ENCODE results near the gene KCNQ1OT1.

Gene KCNQ1OT1

DNA sequence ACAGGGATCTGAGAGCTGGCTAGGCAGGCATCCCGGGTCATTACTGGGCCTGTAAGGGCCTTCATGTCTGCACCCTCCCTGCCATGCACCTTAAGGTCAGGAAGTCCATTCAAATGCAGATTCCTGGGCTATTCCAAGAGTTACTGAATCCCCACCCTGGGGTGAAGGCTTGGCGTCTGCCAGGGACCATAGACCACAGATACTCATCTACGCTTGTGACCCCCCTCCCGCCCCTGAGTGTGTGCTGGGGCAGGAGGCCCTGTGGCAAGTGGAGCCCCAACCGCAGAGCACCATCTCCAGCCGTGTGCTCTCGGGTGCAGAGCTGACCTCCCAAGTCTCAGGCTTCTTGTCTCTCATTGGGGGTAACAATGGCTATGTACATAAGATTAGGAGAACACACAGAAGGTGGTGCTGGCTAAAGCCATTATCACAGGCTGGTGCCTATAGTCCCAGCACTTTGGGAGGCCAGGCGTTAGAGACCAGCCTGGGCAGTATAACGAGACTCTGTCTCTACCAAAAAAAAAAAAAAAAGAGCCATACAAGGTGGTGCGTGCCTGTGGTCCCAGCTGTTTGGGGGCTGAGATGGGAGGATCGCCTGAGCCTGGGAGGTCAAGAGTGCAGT lies 19.1 kb upstream of the KCNQ1OT1 start:
- DNase-seq, result no peak

GRCh38 chr11:2717561-2718325 lies 17.9 kb upstream of the KCNQ1OT1 start:
- no peak for DNase-seq

- DNase-seq, result no peak
These were observed 16.7 kb upstream of the KCNQ1OT1 start for GRCh38 chr11:2716376-2717095.

- DNase-seq, result no peak
These were observed 16.0 kb upstream of the KCNQ1OT1 start for GRCh38 chr11:2715716-2716350.

GRCh38 chr11:2714871-2715270 lies 15.1 kb upstream of the KCNQ1OT1 start:
- DNase-seq, result no peak

DNA sequence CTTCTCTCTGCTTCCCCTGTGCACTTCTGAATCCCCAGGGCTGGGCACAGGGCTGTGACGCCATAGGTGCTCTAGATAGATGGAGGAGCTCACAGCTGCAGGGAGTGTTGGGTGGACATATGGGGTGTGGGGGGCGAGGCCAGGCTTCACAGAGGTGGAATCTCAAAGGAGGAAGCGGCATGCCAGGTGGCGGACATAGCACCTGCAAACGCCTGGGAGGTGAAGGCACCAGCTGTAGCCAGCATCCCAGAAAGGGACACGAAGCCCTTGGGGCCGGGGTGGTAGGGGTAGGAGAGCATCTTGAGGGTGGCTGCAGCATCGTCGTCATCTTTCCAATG lies 14.6 kb upstream of the KCNQ1OT1 start:
- no peak for DNase-seq

GRCh38 chr11:2713661-2714462 lies 14.1 kb upstream of the KCNQ1OT1 start:
- DNase-seq, result no peak

GRCh38 chr11:2713094-2713493 lies 13.3 kb upstream of the KCNQ1OT1 start:
- no peak for DNase-seq

DNA sequence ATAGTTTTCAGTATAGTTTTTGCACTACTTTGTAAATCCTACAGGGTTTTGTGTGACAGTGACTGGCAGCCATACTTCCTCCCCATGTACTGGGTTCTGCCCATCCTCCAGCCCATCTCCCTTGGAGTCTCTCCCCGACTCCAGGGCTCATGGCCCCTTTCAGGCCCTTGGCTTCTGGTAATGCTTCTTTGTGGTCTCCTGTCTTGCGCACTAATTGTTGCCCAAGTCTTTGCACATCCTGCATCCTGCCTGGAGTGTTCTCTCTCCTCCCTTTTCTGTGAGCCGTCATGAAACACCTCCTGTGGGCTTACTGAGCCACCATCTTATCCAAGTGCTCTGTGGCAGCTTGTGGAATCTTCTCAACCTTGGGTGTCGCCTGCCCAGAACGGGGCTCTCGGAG lies 11.4 kb upstream of the KCNQ1OT1 start:
- no peak for DNase-seq

- no peak for DNase-seq
These were observed 9.6 kb upstream of the KCNQ1OT1 start for GRCh38 chr11:2709429-2709828.

DNA sequence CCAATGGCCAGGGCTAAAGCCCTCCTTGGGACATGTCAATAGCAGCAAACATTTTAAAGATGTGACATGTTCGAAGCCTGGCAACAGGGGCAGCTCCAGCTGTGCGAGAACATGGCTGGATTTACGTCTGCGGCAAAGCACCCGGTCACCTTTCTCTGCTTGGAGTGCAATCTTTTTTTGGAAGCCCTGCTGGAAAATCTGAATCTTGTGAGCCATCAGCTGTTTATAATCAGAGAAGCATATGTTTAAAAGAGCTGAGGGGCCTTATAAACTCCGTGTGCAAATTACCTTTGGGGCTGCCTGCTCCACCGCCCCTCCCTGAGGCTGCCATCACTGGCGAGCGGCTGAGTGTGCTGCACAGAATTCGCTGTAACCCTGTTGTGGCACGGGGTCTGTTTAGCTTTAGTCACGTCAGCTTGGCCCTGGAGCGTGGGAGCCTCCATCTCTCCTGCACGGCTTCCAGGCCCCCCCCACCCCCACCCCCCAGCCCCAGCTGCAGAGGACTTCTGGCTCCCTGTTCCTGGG lies 9.0 kb upstream of the KCNQ1OT1 start:
- no peak for DNase-seq

DNA sequence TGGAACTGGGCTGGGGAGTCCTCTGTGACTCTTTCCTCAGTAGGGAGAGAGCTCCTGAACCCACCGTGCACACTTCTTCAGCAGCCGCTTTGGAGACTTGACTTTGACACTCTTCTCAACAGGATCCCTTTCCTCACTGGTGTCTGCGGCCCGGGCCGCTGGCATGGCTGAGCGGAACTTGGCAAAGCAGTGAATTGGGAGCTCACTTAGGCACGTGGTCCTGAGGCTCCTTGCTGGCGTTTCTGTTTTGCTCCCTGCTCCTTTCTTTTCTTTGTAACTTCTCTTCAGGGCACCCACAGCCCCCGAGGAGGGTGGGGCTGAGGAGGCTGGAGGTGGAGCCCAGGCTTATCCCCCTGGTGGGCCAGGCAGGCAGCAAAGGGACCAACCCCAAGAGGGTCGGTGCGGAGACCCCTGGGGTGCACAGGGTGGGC lies 8.4 kb upstream of the KCNQ1OT1 start:
- no peak for DNase-seq

DNA sequence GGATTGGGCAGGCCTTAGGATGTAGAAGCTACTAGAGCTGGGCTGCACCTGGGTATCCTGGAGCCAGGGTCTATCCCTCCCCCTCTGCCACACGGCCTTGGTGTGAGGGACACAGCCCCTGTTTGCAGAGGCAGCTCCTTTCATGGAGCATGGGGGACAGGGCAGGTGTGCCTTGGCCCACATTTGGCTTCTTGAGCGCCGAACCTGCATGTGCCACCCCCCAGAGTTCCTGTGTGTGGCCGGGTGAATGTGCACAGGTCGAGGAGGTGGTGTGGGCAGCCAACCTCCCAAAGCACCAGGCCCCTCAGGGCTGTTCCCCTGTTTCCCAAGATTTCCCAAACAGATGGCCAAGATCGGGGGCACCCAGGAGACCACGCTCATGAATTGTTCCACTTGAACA lies 7.9 kb upstream of the KCNQ1OT1 start:
- DNase-seq, result no peak

DNA sequence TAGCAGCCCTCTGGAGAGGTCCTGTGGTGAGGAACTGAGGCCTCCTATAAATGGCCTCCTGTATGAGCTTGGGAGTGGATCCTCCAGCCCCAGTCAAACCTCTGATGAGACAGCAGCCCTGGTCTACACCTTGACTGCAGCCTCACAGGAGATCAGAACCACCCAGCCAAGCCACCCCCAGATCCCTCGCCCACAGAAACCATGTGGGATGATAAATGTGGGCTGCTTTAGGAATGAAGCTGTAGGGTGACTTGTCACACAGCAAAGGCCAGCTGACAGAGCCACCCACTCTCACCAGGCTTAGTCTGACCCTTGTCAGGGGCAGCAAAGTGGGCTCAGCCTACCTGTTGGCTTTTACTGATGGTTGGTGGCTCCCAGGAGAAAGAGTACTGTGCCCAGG lies 6.5 kb upstream of the KCNQ1OT1 start:
- no peak for DNase-seq

DNA sequence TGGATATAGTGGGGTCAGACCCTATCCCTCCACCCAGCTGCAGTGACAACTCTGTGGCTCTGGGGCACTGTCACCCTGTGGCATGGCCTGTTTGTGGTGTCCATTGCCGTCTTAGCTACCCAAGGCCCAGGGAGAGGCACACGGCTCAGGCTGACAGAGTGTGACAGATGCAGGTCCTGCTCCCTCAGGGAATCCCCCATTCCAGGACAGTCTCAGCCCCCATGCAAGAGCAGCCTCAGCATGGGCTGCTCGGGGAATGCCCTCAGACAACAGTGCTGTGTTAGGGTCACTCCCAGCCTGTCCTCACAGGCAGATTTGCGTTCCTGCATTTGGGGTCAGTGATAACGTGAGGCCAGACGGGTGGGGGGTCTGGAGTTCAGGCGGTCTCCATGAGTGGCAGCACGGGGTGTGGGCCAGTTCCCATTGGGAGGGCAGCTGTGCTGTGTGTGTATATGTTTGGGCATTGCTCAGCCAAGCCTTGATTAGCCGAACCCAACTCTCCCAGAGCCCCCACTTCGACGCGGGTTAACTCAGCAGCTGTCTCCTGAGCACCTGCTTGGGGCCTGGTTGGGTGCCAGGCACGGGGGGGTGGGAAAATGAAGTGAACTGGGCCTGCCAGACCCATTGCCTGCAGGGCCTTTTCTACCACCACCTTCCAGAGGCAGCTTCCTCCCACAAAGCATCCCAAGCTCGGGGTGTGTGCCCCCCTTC lies 5.3 kb upstream of the KCNQ1OT1 start:
- no peak for DNase-seq

GRCh38 chr11:2704356-2704755 lies 4.6 kb upstream of the KCNQ1OT1 start:
- no peak for DNase-seq

DNA sequence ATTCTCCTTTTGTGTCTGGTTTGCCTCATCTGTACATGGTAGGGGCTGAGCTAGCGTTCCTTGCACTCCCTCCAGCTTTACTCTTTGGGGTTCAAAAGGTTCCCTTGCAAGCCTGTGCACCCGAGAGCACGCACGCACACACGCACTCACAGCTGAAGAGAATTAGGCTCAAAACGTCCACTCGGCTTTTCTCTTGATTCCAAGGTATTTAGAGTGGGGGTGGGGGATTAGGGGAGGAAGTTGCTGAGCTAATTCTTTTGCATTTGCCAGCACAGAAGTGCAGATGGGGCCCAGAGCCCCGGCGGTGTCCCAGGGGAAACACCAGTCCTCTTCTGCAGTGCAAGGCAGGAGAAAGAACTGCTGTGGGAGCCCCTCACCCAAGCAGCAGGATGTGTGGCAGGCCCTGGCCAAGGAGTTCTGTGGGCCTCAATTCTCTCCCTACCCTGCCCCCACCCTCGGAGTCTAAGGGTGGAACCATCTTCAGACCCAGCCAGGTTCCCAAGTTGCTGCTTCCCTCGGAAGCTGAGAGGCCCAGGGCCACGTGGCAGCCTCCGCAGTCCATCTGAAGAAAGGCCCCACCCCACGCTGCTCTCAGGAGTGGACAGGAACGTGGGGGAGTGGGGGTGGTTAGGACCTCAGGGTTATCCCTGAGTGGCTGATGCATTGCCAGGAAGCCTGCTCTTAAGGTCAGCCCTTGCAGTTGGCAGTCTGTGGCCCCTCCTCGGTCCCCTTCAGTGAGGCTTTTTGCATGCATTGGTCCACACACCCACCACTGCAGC lies 3.8 kb upstream of the KCNQ1OT1 start:
- no peak for DNase-seq

GRCh38 chr11:2702771-2703362 lies 3.1 kb upstream of the KCNQ1OT1 start:
- DNase-seq, result no peak

- no peak for DNase-seq
These were observed 2.2 kb upstream of the KCNQ1OT1 start for GRCh38 chr11:2701898-2702434.

GRCh38 chr11:2701230-2701629 lies 1.4 kb upstream of the KCNQ1OT1 start:
- DNase-seq, result no peak
